Measurements from ENCODE around the gene TSPAN18. TPM values are rescaled to one million over a fixed set of nuclear protein-coding genes. Genes with fewer than 3 reads are reported as not detected.

The TSPAN18 gene
- total RNA-seq, 2 experiments from 2014 or later: 7.5 to 8.7 TPM

DNA sequence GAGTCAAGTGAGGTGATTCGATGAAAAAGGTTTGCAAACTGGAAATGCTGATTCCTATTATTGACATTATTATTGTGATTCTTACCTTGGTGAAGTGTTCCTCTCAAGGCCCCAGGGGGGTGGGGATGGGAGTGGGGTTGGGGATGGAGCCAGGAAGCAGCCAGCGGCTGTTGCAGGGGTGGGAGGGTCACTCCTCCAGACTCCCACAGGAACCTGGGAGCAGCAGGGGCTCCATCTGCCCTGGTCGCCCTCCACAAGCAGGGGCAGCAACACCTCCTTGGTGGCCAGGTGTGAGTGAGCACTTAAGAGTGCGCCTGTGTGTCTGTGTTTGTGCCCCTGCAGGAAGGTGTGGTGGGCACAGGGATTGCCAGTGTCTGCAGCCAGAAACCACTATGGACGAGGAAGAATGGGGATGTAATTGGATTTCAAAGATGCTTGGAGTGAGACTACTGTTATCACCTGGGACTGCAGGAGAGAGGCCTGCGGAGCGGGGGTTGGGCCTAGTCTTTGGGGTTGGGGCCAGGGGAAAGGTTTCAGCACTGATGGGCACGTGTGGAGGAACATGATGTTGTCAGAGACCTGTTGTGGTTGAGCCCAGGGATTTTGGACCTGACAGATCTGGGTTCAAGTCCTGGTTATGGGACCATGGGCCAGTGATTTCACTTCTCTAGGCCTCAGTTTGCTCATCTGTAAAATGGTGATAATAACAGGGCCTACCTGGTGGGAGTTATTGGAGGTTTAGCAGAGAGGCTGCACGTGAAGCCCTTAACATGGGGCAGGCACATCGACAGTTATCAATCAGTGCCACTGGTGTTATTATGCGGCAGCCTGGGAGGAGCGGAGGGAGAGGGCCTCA, 227.5 kb downstream of the TSPAN18 start:
- peaks cover 8% of the 10 kb centered on the region for H3K27me3 Mint-ChIP-seq (ENCODE audit: low read depth)
- ChIA-PET POLR2A (no interaction called here), CTCF (interaction anchor here (1.7 to 2.8 kb wide), 3 partner anchors 18 to 150 kb away, joined by 6 to 16 read pairs (median 7); no protein-coding TSS in a partner anchor)
- H3K4me1 Mint-ChIP-seq (ENCODE audit: low read depth): peaks cover 22% of the 10 kb centered on the region
- DNase-seq (no peak), ATAC-seq (no peak)
- no peak overlapping the region for H3K27ac Mint-ChIP-seq
- no peaks in the 10 kb centered on the region for H3K36me3 Mint-ChIP-seq (ENCODE audit: low read depth)
- no peaks in the 10 kb centered on the region for H3K9me3 Mint-ChIP-seq (ENCODE audit: insufficient read depth)
- H3K4me3 Mint-ChIP-seq: no peak overlapping the region

DNA sequence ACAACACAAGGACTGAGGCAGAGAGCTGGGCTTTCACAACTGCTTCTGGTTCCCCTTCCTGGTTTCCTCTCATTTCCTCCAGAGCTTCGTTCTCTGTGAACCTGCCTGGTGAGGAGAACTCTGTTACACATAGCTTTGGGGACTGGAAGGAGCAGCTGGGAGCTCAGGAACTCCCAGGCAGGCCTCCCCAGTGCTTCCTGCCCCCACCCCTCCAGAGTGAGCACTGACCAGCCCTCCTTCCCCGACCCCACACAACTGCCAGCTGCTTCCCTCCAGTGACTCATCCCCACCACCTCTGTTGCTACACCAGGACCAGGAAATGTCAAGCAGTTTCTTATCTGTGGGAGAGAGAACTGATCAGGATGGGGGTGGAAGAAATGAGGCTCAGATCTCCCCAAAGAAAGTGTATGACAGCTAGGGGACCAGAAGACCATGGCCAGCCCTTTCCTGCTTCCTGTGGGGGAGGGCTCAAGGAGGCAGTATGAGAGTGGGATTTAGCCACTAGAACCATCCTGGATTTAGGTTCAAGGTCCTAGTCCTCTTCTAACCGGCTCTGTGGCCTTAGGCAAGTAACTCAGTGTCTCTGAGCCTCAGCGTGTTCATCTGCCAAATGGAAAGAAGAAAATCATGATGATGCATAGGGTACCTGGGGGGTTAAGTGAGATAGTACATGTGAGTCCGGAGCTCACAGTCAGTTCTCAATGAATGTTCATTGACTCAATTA, 228.4 kb downstream of the TSPAN18 start:
- Mint-ChIP-seq H3K27me3 (ENCODE audit: low read depth) (peaks cover 7% of the 10 kb centered on the region), H3K27ac (peak overlapping the region; percentile 37), H3K4me3 (no peak overlapping the region), H3K4me1 (ENCODE audit: low read depth) (peaks cover 21% of the 10 kb centered on the region), H3K9me3 (ENCODE audit: insufficient read depth) (no peaks in the 10 kb centered on the region), H3K36me3 (ENCODE audit: low read depth) (no peaks in the 10 kb centered on the region)
- DNase-seq (no peak), ATAC-seq (no peak)
- CTCF ChIA-PET: interaction anchor here (1.2 to 2.8 kb wide), 3 partner anchors 19 to 149 kb away, joined by 3 to 16 read pairs (median 7); no protein-coding TSS in a partner anchor
- POLR2A ChIA-PET: no interaction called here

DNA sequence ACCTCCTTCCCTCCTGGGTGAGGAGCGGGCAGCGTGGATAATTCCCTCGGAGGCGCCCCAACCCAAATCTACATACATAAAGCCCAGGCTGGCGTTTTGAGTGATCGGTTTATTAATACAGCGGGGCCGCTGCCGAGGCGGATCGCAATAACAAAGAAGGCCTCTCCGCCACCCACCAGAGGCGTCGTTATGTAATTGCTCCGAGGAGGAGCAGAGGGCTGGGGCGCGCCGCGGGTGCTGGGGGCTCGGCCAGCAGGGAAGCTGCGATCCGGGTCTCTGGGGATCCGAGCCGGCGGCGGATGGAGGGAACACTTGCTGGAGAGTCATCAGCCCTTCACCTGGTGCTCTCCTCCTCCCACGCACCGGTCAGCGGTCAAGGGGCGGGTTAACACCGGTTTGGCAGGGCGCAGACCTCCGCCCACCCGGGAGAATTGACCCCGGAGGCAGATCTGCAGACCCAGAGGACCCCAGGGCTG, 230.3 kb downstream of the TSPAN18 start:
- ChIA-PET POLR2A (no interaction called here), CTCF (no interaction called here)
- H3K27me3 Mint-ChIP-seq (ENCODE audit: low read depth): peaks cover 2% of the 10 kb centered on the region
- H3K4me3 Mint-ChIP-seq: no peak overlapping the region
- DNase-seq (no peak), ATAC-seq (no peak)
- no peaks in the 10 kb centered on the region for H3K36me3 Mint-ChIP-seq (ENCODE audit: low read depth)
- H3K9me3 Mint-ChIP-seq (ENCODE audit: insufficient read depth): no peaks in the 10 kb centered on the region
- peaks cover 15% of the 10 kb centered on the region for H3K4me1 Mint-ChIP-seq (ENCODE audit: low read depth)
- no peak overlapping the region for H3K27ac Mint-ChIP-seq

DNA sequence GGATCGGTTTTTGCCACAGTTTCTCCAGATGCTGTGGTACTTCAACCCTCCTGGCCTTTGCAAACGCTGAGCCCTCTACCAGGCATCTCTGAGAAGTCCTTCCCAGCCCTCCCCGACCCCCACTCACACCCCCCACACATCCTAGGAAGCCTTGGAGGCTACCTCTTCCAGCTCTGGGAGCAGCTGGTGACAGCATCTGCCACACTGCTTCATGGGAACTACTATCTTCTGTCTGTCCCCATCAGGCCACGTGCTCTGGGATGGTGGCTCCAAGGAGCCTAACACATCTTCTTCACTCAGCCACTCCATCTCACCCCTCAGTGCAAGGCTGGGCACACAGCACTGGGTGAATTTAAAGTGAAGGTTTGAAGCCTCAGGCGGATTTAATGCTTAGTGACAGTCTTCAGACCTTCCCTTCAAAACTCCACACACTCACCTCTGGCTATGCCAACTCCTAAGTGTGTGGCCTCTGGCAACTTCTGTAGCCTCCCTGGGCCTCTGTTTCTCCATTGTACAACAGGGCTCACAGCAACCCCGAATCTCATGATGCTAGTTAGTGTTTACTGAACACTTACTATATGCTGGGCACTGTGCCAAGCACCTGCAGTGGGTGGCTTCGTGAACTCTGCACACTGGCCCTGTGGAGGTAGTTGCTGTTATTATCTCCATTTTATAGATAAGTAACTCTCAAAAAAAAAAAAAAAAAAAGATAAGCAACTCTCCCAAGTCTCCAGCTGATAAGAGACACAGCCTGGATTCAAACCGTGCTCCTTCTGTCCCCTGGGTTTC, 231.2 kb downstream of the TSPAN18 start:
- no peak for ATAC-seq
- Mint-ChIP-seq H3K27ac (no peak overlapping the region), H3K4me3 (no peak overlapping the region), H3K4me1 (ENCODE audit: low read depth) (peaks cover 15% of the 10 kb centered on the region), H3K36me3 (ENCODE audit: low read depth) (no peaks in the 10 kb centered on the region), H3K27me3 (ENCODE audit: low read depth) (no peaks in the 10 kb centered on the region), H3K9me3 (ENCODE audit: insufficient read depth) (no peaks in the 10 kb centered on the region)
- CTCF ChIA-PET: no interaction called here
- POLR2A ChIA-PET: no interaction called here
- DNase-seq: no peak

DNA sequence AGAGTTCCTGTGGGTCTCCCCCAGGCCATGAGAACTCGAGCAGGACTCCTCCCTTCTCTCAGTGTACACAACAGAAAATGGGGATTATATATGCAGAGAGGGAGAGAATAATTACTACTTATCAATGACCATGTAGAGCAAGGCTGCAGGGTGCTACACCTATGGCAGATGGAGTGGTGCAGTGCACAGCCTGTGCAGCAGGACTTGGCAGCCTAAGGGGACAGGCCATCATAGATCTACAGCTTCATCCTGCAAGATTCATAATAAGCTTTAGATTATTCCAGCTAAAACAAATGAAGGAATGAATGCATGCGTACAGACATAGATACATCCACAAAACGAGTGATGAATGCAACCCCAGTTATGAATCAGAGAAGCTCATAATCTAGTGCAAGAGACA, 232.3 kb downstream of the TSPAN18 start:
- CTCF ChIA-PET: interaction anchor here (0.7 to 1.2 kb wide), 5 partner anchors 9 to 146 kb away, joined by 3 to 4 read pairs (median 3); no protein-coding TSS in a partner anchor
- ATAC-seq (no peak), DNase-seq (no peak)
- H3K36me3 Mint-ChIP-seq (ENCODE audit: low read depth): no peaks in the 10 kb centered on the region
- H3K9me3 Mint-ChIP-seq (ENCODE audit: insufficient read depth): no peaks in the 10 kb centered on the region
- POLR2A ChIA-PET: no interaction called here
- H3K27me3 Mint-ChIP-seq (ENCODE audit: low read depth): no peaks in the 10 kb centered on the region
- H3K27ac Mint-ChIP-seq: no peak overlapping the region
- H3K4me1 Mint-ChIP-seq (ENCODE audit: low read depth): peaks cover 15% of the 10 kb centered on the region
- no peak overlapping the region for H3K4me3 Mint-ChIP-seq

DNA sequence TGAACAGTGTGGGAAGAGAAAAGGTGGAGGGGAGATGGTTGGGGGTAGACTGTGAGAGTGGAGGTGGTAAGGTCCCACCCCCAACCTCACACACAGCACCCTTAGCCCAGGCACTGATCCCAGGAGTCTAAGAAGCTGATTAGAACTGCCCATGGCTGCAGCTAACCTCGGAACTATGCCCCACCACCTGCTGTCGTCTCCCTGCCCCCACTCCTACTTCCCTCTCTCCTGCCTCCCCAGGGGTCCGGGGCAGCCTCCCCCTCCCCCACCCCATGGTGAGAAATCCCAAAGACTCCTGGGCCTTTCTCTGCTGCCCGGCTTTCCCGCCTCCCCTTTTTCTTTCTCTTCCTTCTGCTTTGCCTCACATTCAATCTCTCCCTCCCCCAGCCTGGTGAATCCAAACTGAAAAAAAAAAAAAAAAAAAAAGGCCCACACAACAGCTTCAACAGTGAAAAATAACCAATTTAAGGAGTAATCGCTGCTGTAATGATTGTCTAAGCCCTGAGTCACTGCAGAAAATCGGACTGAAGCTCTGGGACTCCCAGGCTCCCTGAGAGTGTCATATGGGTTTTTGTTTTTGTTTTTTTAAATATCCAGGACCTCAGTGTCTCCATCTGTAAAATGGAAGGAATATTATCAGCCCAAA, 233.6 kb downstream of the TSPAN18 start:
- Mint-ChIP-seq H3K27me3 (ENCODE audit: low read depth) (no peaks in the 10 kb centered on the region), H3K36me3 (ENCODE audit: low read depth) (no peaks in the 10 kb centered on the region), H3K4me3 (no peak overlapping the region), H3K4me1 (ENCODE audit: low read depth) (peaks cover 3% of the 10 kb centered on the region), H3K9me3 (ENCODE audit: insufficient read depth) (no peaks in the 10 kb centered on the region), H3K27ac (no peak overlapping the region)
- ChIA-PET POLR2A (no interaction called here), CTCF (interaction anchor here (1.1 kb wide), 1 partner anchor 120 kb away, joined by 3 read pairs; no protein-coding TSS in a partner anchor)
- ATAC-seq: no peak
- DNase-seq: no peak

DNA sequence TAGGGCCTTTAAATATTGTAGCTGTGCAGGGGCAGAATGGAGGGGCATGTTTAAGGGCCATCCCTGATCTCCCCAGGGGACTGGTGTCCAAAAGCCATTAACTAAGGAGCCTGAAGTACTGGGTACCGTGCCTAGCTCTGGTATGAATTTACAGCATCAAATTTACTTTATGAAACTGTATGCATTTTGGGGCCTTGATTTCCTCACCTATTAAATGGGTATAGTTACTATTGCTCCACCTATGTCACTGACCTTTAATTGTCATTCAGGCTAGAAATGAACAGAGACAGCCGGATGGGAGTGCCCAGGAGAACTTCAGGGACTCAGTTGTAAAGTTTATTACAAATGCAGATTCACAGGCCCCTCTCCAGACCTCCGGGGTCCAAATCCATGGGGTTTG, 235.7 kb downstream of the TSPAN18 start:
- no peak overlapping the region for H3K4me3 Mint-ChIP-seq
- POLR2A ChIA-PET: no interaction called here

DNA sequence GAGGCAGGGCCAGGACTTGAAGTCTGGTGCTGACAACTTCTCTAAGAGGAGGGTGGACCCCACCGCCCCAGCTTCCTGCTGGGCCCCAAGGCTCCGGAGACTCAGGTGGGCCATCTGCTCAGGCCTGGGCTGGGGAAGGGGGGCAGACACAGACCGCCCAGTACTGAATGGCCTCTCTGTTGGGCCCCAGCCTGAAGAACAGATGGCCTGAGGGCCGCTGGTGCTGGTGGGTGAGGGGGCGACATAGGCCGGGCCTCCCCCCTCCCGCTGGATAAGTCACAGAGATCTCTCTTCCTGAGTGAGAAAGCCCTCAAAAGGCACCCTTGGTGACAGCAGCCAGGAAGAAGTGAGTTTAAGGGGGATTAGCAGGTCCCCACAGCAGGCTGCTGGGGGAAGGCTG, 236.4 kb downstream of the TSPAN18 start:
- H3K27me3 Mint-ChIP-seq (ENCODE audit: low read depth): no peaks in the 10 kb centered on the region
- no peaks in the 10 kb centered on the region for H3K9me3 Mint-ChIP-seq (ENCODE audit: insufficient read depth)
- no peak overlapping the region for H3K27ac Mint-ChIP-seq
- H3K4me1 Mint-ChIP-seq (ENCODE audit: low read depth): no peaks in the 10 kb centered on the region
- H3K4me3 Mint-ChIP-seq: no peak overlapping the region
- POLR2A ChIA-PET: no interaction called here
- DNase-seq (no peak), ATAC-seq (no peak)
- H3K36me3 Mint-ChIP-seq (ENCODE audit: low read depth): no peaks in the 10 kb centered on the region
- CTCF ChIA-PET: no interaction called here

More for the DNA sequence above, 235.7 kb downstream of the TSPAN18 start:
- Mint-ChIP-seq H3K36me3 (ENCODE audit: low read depth) (no peaks in the 10 kb centered on the region), H3K4me1 (ENCODE audit: low read depth) (no peaks in the 10 kb centered on the region), H3K27ac (no peak overlapping the region), H3K27me3 (ENCODE audit: low read depth) (no peaks in the 10 kb centered on the region), H3K9me3 (ENCODE audit: insufficient read depth) (no peaks in the 10 kb centered on the region)
- no peak for ATAC-seq
- no peak for DNase-seq
- CTCF ChIA-PET: interaction anchor here (0.7 kb wide), 1 partner anchor 26 kb away, joined by 3 read pairs; no protein-coding TSS in a partner anchor

DNA sequence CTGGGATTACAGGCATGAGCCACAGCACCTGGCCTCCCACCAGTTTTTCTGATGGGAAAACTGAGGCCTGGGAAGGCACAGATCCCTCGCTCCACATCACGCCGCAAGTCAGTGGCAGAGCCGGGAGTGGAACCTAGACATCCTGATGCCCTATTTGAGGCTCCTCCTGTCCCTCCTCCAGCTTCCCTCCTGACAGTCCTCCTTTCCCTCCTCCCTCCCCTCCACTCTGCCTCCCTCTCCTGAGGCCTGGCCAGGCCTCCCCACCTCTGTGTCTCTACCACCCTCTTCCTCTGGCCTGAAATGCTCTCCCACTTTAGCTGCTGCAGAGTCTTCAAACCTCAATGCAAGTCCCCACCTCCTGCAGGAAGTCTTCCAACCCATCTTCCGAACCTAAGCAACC, 237.2 kb downstream of the TSPAN18 start:
- H3K27me3 Mint-ChIP-seq (ENCODE audit: low read depth): no peaks in the 10 kb centered on the region
- H3K27ac Mint-ChIP-seq: no peak overlapping the region
- POLR2A ChIA-PET: no interaction called here
- no peaks in the 10 kb centered on the region for H3K9me3 Mint-ChIP-seq (ENCODE audit: insufficient read depth)
- H3K4me1 Mint-ChIP-seq (ENCODE audit: low read depth): no peaks in the 10 kb centered on the region
- H3K4me3 Mint-ChIP-seq: no peak overlapping the region
- no peaks in the 10 kb centered on the region for H3K36me3 Mint-ChIP-seq (ENCODE audit: low read depth)
- ATAC-seq: no peak
- CTCF ChIA-PET: interaction anchor here (1.1 to 1.8 kb wide), 2 partner anchors 139 to 141 kb away, joined by 3 to 6 read pairs; no protein-coding TSS in a partner anchor
- DNase-seq: no peak

DNA sequence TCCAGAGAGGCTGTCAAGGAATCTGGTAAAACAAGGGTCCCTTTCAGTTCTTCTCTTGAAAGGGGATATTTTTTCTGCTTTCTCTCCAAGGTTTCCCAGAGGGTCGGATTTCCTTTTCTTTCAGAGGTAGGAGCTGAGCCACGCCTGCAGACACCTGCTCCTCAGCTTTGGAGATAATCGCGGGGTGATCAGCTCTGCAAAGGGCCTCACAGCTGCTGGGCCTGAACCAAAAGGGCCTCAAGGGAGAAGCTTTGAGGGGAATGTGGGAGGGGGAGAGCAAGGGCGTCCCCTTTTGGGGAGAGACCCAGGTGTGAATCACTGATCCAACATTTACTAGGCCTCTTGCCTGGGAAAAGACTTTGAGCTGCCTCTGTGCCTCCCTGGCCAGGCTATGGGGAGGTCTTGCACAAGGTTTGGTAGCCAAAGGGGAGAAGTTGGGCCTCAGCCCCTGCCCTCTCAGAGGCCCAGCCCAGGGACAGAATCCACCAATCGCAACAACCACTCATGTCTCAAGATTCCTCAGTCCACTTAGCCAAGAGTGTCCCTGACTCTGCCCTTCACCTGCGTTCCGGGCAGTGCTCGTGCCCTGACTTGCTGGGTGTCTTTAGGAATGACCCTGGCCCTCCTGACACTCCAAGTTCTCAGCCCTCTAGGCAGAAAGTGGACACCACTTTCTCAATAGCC, 237.9 kb downstream of the TSPAN18 start:
- H3K27me3 Mint-ChIP-seq (ENCODE audit: low read depth): no peaks in the 10 kb centered on the region
- no peak for ATAC-seq
- H3K36me3 Mint-ChIP-seq (ENCODE audit: low read depth): no peaks in the 10 kb centered on the region
- no peak overlapping the region for H3K27ac Mint-ChIP-seq
- ChIA-PET POLR2A (interaction anchor here (0.8 kb wide), 1 partner anchor 113 kb away, joined by 3 read pairs; no protein-coding TSS in a partner anchor), CTCF (interaction anchor here (1.1 to 1.8 kb wide), 2 partner anchors 138 to 141 kb away, joined by 3 to 6 read pairs; no protein-coding TSS in a partner anchor)
- no peaks in the 10 kb centered on the region for H3K4me1 Mint-ChIP-seq (ENCODE audit: low read depth)
- no peak for DNase-seq
- no peaks in the 10 kb centered on the region for H3K9me3 Mint-ChIP-seq (ENCODE audit: insufficient read depth)
- H3K4me3 Mint-ChIP-seq: no peak overlapping the region

DNA sequence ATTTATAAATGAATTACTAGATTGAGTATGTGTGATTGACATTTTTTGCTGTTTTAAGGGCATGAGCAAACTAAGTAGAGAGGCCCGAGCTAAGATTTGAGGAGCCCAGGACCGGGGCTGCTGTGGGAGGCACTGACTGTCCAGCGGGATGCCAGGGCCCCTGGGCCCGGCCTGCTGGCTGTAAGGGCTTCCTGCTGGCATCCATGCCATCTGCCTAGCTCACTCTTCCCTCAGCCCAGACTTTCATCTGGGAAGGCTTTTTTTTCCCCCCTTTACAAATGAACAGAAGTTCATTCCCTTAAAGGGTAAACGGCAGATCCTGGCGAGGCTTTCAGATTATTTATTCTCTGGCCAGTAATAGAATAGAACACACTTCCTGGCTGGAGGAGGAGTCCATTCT, 239.9 kb downstream of the TSPAN18 start:
- H3K4me3 Mint-ChIP-seq: no peak overlapping the region
- CTCF ChIA-PET: no interaction called here
- no peaks in the 10 kb centered on the region for H3K27me3 Mint-ChIP-seq (ENCODE audit: low read depth)
- no peaks in the 10 kb centered on the region for H3K4me1 Mint-ChIP-seq (ENCODE audit: low read depth)
- DNase-seq (no peak), ATAC-seq (no peak)
- no peaks in the 10 kb centered on the region for H3K36me3 Mint-ChIP-seq (ENCODE audit: low read depth)
- H3K9me3 Mint-ChIP-seq (ENCODE audit: insufficient read depth): no peaks in the 10 kb centered on the region
- POLR2A ChIA-PET: no interaction called here
- H3K27ac Mint-ChIP-seq: no peak overlapping the region

Data from activated CD8-positive, alpha-beta T cell treated with anti-CD3 and anti-CD28 coated beads, Interleukin-2, amount 10 ng/mL, durations not matched to agents 7 days and 5 days (primary cell).